HG03378 (cell line): ENCODE measurements around the gene TRIO.

Experiments
- ATAC-seq: cut with Tn5 transposase; IDR thresholded peaks from one replicate; pipeline ENCODE4 v1.9.1; 2021; ENCODE audit warnings: mild to moderate bottlenecking, moderate library complexity; ENCODE audit not compliant: unreplicated experiment

Gene TRIO

GRCh38 chr5:14402424-14402823 is 259.3 kb downstream of the TRIO start:
- no peak for ATAC-seq

- ATAC-seq, result no peak
Observed at GRCh38 chr5:14404780-14405179, 261.6 kb downstream of the TRIO start.

- ATAC-seq, result no peak
Observed at GRCh38 chr5:14405267-14405666, 262.1 kb downstream of the TRIO start.

- ATAC-seq, result no peak
Observed at GRCh38 chr5:14405706-14406553, 262.8 kb downstream of the TRIO start.

GRCh38 chr5:14406554-14406849 is 263.4 kb downstream of the TRIO start:
- no peak for ATAC-seq

GRCh38 chr5:14407051-14407450 is 263.9 kb downstream of the TRIO start:
- no peak for ATAC-seq

GRCh38 chr5:14407746-14408175 is 264.6 kb downstream of the TRIO start:
- no peak for ATAC-seq

GRCh38 chr5:14408969-14409586 is 265.9 kb downstream of the TRIO start:
- ATAC-seq, result no peak

GRCh38 chr5:14410068-14410393 is 266.9 kb downstream of the TRIO start:
- ATAC-seq, result no peak

GRCh38 chr5:14410394-14411201 is 267.5 kb downstream of the TRIO start:
- no peak for ATAC-seq

GRCh38 chr5:14411216-14411615 is 268.1 kb downstream of the TRIO start:
- no peak for ATAC-seq

- ATAC-seq, result no peak
Observed at GRCh38 chr5:14413331-14413750, 270.2 kb downstream of the TRIO start.

- no peak for ATAC-seq
Observed at GRCh38 chr5:14414007-14414406, 270.9 kb downstream of the TRIO start.

GRCh38 chr5:14414656-14415023 is 271.5 kb downstream of the TRIO start:
- no peak for ATAC-seq

GRCh38 chr5:14415024-14415697 is 272.0 kb downstream of the TRIO start:
- peak; percentile 67 for ATAC-seq

GRCh38 chr5:14415698-14416074 is 272.5 kb downstream of the TRIO start:
- ATAC-seq, result peak; percentile 11

GRCh38 chr5:14416621-14417275 is 273.6 kb downstream of the TRIO start:
- no peak for ATAC-seq

- ATAC-seq, result no peak
Observed at GRCh38 chr5:14417276-14417730, 274.2 kb downstream of the TRIO start.

GRCh38 chr5:14417792-14418765 is 274.9 kb downstream of the TRIO start:
- no peak for ATAC-seq

- no peak for ATAC-seq
Observed at GRCh38 chr5:14419686-14420085, 276.5 kb downstream of the TRIO start.
